T-cell (primary cell): ENCODE data around the gene POLR3C. TPM values are rescaled to one million over a fixed set of nuclear protein-coding genes. Genes with fewer than 3 reads are reported as not detected.

Source experiments
- ATAC-seq, 4 experiments: fragments of 200-7000 bp in 3 of 4; fragments of 150-1000 bp in 1 of 4; cut with Tn5 transposase; replicated peaks in 1 of 4; 1 replicate in 3 of 4; 2 replicates in 1 of 4; pipeline ENCODE4 v1.10.0; 2021; ENCODE audit warnings: moderate library complexity in 3 of 4, mild to moderate bottlenecking in 2 of 4, moderate number of reproducible peaks in 1 of 4
- CTCF ChIA-PET, 2 donors: fragments of 300-600 bp; sonication (Branson Sonifier 250); formaldehyde crosslinking; loops; one replicate each; lab custom pipeline; 2022; ENCODE audit warnings: antibody characterized with exemption in 2 of 2; lab: Charles Lee
- POLR2A ChIA-PET, 2 donors: fragments of 300-600 bp; sonication (Branson Sonifier 250); formaldehyde crosslinking; loops; one replicate each; lab custom pipeline; 2022; ENCODE audit warnings: antibody characterized with exemption in 2 of 2; lab: Charles Lee
- DNase-seq, 35 experiments: peaks; one replicate each; pipeline versions ENCODE4 v3.0.0 to v3.0.0-alpha.2; 2013 to 2023
- H3K27ac ChIP-seq: one replicate; pipeline ENCODE4 v1.5.1; 2013; ENCODE audit warnings: low read length
- H3K27me3 ChIP-seq, 2 experiments: replicated peaks in 1 of 2; 1 replicate in 1 of 2; 2 replicates in 1 of 2; pipeline versions ENCODE4 v1.6.1 to v1.7.0; 2013; ENCODE audit warnings: low read length in 1 of 2, mixed read lengths in 1 of 2; ENCODE audit not compliant: control insufficient read depth in 2 of 2, insufficient read depth in 2 of 2; ENCODE audit errors: extremely low read depth in 1 of 2
- H3K36me3 ChIP-seq, 2 donors: 1 replicate in 1 of 2; 2 replicates in 1 of 2; pipeline versions ENCODE4 v1.6.1 to v1.7.0; 2013; ENCODE audit warnings: low read length in 1 of 2; ENCODE audit not compliant: control insufficient read depth in 2 of 2, insufficient read depth in 1 of 2; ENCODE audit errors: extremely low read depth in 1 of 2
- H3K4me1 ChIP-seq, 2 experiments: 1 replicate in 1 of 2; 2 replicates in 1 of 2; pipeline versions ENCODE4 v1.6.1 to v1.7.0; 2013; ENCODE audit warnings: low read length in 2 of 2, mixed read lengths in 1 of 2; ENCODE audit not compliant: insufficient read depth in 2 of 2, control insufficient read depth in 1 of 2; ENCODE audit errors: extremely low read depth in 1 of 2
- H3K4me3 ChIP-seq, 2 donors: 1 replicate in 1 of 2; 2 replicates in 1 of 2; pipeline versions ENCODE4 v1.5.1 to v1.7.0; 2013; ENCODE audit warnings: mild to moderate bottlenecking in 2 of 2, low read length in 1 of 2, moderate library complexity in 1 of 2; ENCODE audit not compliant: control insufficient read depth in 1 of 2; ENCODE audit errors: extremely low read depth in 1 of 2
- H3K9me3 ChIP-seq: 2 replicates; pipeline ENCODE4 v1.7.0; 2013
- H3K27ac Mint-ChIP-seq, 2 donors: one replicate each; pipeline ENCODE4 v1.8.0; 2020 to 2021; ENCODE audit warnings: mild to moderate bottlenecking in 2 of 2, mixed read lengths in 2 of 2
- H3K27me3 Mint-ChIP-seq, 2 donors: one replicate each; pipeline ENCODE4 v1.8.0; 2021 to 2022; ENCODE audit warnings: mixed read lengths in 2 of 2
- H3K36me3 Mint-ChIP-seq: one replicate; pipeline ENCODE4 v1.8.0; 2021; ENCODE audit warnings: mixed read lengths
- H3K4me1 Mint-ChIP-seq, 3 donors: one replicate each; pipeline ENCODE4 v1.8.0; 2020 to 2022; ENCODE audit warnings: mixed read lengths in 3 of 3, mild to moderate bottlenecking in 1 of 3
- H3K4me3 Mint-ChIP-seq, 3 donors: one replicate each; pipeline ENCODE4 v1.8.0; 2020 to 2022; ENCODE audit warnings: mild to moderate bottlenecking in 3 of 3, mixed read lengths in 3 of 3, moderate library complexity in 3 of 3
- H3K9me3 Mint-ChIP-seq, 3 donors: one replicate each; pipeline ENCODE4 v1.8.0; 2020 to 2022; ENCODE audit warnings: mixed read lengths in 3 of 3
- WGBS: methylation state at CpG from one replicate; pipeline ENCODE4 v1.1.5; 2013; ENCODE audit warnings: missing lambda C conversion rate; ENCODE audit not compliant: insufficient coverage; 5-methylcytosine and 5-hydroxymethylcytosine counted together
- total RNA-seq, 35 experiments: library from RNA in 6 of 35; stranded (reverse) in 6 of 35; fragments of 120-200 nt in 1 of 35; gene quantifications; one replicate each; pipeline versions ENCODE4 v1.2.1 to v1.2.4 and lab custom pipeline; 2013 to 2026

Gene POLR3C
- total RNA-seq, 5 donors from 2014 or later (not counting 1 experiment from before 2014, with no cell fraction given): 24.5 to 42.0 (median 38.2) TPM

GRCh38 chr1:145858238-145858900, 34.4 kb downstream of the POLR3C start:
- peak overlapping the region; percentile 93 to 96 for H3K4me3 ChIP-seq
- Mint-ChIP-seq H3K27ac (peak overlapping the region; percentile 75 to 90), H3K9me3 (no peaks in the 10 kb centered on the region), H3K36me3 (peaks cover 24% of the 10 kb centered on the region), H3K27me3 (no peaks in the 10 kb centered on the region), H3K4me1 (peaks cover 12 to 19% (median 18%) of the 10 kb centered on the region in 3 donors), H3K4me3 (peak overlapping the region; percentile 92 to 96 (median 94))
- H3K27ac ChIP-seq: peak overlapping the region; percentile 63
- ChIA-PET CTCF (interaction anchor here (0.6 to 5.0 kb wide), 14 partner anchors 10 to 121 kb away, joined by 3 to 52 read pairs (median 3); partner anchors contain the start of genes NUDT17 (in 2 of the 2), ANKRD35 (in 1 of the 2) and LIX1L (in 1 of the 2)), POLR2A (interaction anchor here (0.5 to 2.2 kb wide), 8 partner anchors 11 to 193 kb away, joined by 3 to 9 read pairs (median 4); partner anchors contain the start of genes PEX11B (in 2 of the 2), NUDT17 (in 1 of the 2) and RBM8A (in 1 of the 2))
- 2% methylated on average over 19 of the region's 35 CpGs for WGBS
- ATAC-seq (peak; percentile 44 to 68 (median 53)), DNase-seq (peak in 25 of 35 experiments; percentile 13 to 75 (median 54))
- H3K9me3 ChIP-seq: no peaks in the 10 kb centered on the region
- H3K4me1 ChIP-seq: peaks cover 2 to 21% of the 10 kb centered on the region in 2 experiments
- peaks cover 10 to 28% of the 10 kb centered on the region in 2 donors for H3K36me3 ChIP-seq
- H3K27me3 ChIP-seq: no peaks in the 10 kb centered on the region

- H3K27ac Mint-ChIP-seq: peak within 1 kb of the TSS; percentile 84 to 90
- peak; percentile 86 to 89 (median 87) for ATAC-seq
- ChIA-PET POLR2A (interaction anchor here (0.5 to 2.2 kb wide), 9 partner anchors 12 to 193 kb away, joined by 3 to 9 read pairs (median 4); partner anchors contain the start of genes PEX11B (in 2 of the 2), LIX1L (in 1 of the 2), NUDT17 (in 1 of the 2) and RBM8A (in 1 of the 2)), CTCF (interaction anchor here (0.5 to 5.0 kb wide), 18 partner anchors 10 to 152 kb away, joined by 3 to 52 read pairs (median 3); partner anchors contain the start of genes NUDT17 (in 2 of the 2), ANKRD35 (in 1 of the 2) and LIX1L (in 1 of the 2))
- H3K36me3 Mint-ChIP-seq: peaks cover 19% of the 10 kb centered on the region
- H3K27me3 ChIP-seq: no peaks in the 10 kb centered on the region
- H3K9me3 Mint-ChIP-seq: no peaks in the 10 kb centered on the region
- peak within 1 kb of the TSS; percentile 63 for H3K27ac ChIP-seq
- peak within 1 kb of the TSS; percentile 92 to 96 (median 94) for H3K4me3 Mint-ChIP-seq
- 0% methylated on average over 25 of the region's 42 CpGs for WGBS
- H3K36me3 ChIP-seq: peaks cover 10 to 22% of the 10 kb centered on the region in 2 donors
- no peaks in the 10 kb centered on the region for H3K27me3 Mint-ChIP-seq
- peak; percentile 56 to 85 (median 73) for DNase-seq
- H3K4me1 Mint-ChIP-seq: peaks cover 12 to 19% (median 18%) of the 10 kb centered on the region in 3 donors
- H3K4me1 ChIP-seq: peaks cover 2 to 21% of the 10 kb centered on the region in 2 experiments
- H3K9me3 ChIP-seq: no peaks in the 10 kb centered on the region
- peak within 1 kb of the TSS; percentile 93 to 96 for H3K4me3 ChIP-seq
Observed at GRCh38 chr1:145858901-145859490, 35.0 kb downstream of the POLR3C start, which contains the start of gene PIAS3. Gene PIAS3 (minus strand): TSS chr1:145859081. CDS start chr1:145858990, 91 bp downstream.

GRCh38 chr1:145859491-145860023, 35.6 kb downstream of the POLR3C start:
- peak; percentile 61 to 65 (median 65) for ATAC-seq

GRCh38 chr1:145863282-145864018, 39.5 kb downstream of the POLR3C start:
- ChIA-PET CTCF (interaction anchor here in 1 of 2 donors (0.8 kb wide), 2 partner anchors 51 to 54 kb away, joined by 3 read pairs; no protein-coding TSS in a partner anchor), POLR2A (interaction anchor here in 1 of 2 donors (1.2 kb wide), 1 partner anchor 9 kb away, joined by 3 read pairs; no protein-coding TSS in a partner anchor)
- ATAC-seq: no peak
- no peak for DNase-seq
- 96% methylated on average over 4 of the region's 5 CpGs for WGBS
- Histone ChIP-seq H3K4me1 (peaks cover 2 to 9% of the 10 kb centered on the region in 2 experiments), H3K27ac (no peak overlapping the region), H3K27me3 (no peaks in the 10 kb centered on the region), H3K36me3 (no peaks in the 10 kb centered on the region), H3K4me3 (no peak overlapping the region), H3K9me3 (no peaks in the 10 kb centered on the region)
- Mint-ChIP-seq H3K27me3 (peaks cover 0 to 1% of the 10 kb centered on the region in 2 donors), H3K36me3 (no peaks in the 10 kb centered on the region), H3K4me1 (peaks cover under 1 to 5% (median 3%) of the 10 kb centered on the region in 3 donors), H3K27ac (no peak overlapping the region), H3K4me3 (no peak overlapping the region), H3K9me3 (no peaks in the 10 kb centered on the region)

More at GRCh38 chr1:145859491-145860023, 35.6 kb downstream of the POLR3C start:
- peak overlapping the region; percentile 84 to 90 for H3K27ac Mint-ChIP-seq
- WGBS: under 1% methylated on average over 22 of the region's 41 CpGs
- H3K27me3 Mint-ChIP-seq: peaks cover 0 to 1% of the 10 kb centered on the region in 2 donors
- DNase-seq: peak; percentile 24 to 81 (median 60)
- CTCF ChIA-PET: interaction anchor here (0.5 to 5.0 kb wide), 13 partner anchors 11 to 151 kb away, joined by 3 to 52 read pairs (median 4); partner anchors contain the start of genes NUDT17 (in 2 of the 2) and PEX11B (in 1 of the 2)
- Histone ChIP-seq H3K4me1 (peaks cover 2 to 21% of the 10 kb centered on the region in 2 experiments), H3K27me3 (no peaks in the 10 kb centered on the region), H3K36me3 (peaks cover 6 to 16% of the 10 kb centered on the region in 2 donors), H3K4me3 (peak overlapping the region; percentile 93 to 96), H3K27ac (peak overlapping the region; percentile 63), H3K9me3 (no peaks in the 10 kb centered on the region)
- peak overlapping the region; percentile 92 to 96 (median 94) for H3K4me3 Mint-ChIP-seq
- POLR2A ChIA-PET: interaction anchor here (0.5 to 2.2 kb wide), 7 partner anchors 11 to 99 kb away, joined by 3 to 9 read pairs (median 4); partner anchors contain the start of genes LIX1L (in 1 of the 2), NUDT17 (in 1 of the 2), PEX11B (in 1 of the 2) and POLR3C (in 1 of the 2)
- H3K36me3 Mint-ChIP-seq: peaks cover 17% of the 10 kb centered on the region
- no peaks in the 10 kb centered on the region for H3K9me3 Mint-ChIP-seq
- H3K4me1 Mint-ChIP-seq: peaks cover 12 to 19% (median 18%) of the 10 kb centered on the region in 3 donors

GRCh38 chr1:145868232-145868631, 44.2 kb downstream of the POLR3C start:
- DNase-seq: no peak
- Mint-ChIP-seq H3K4me3 (no peak overlapping the region), H3K27ac (no peak overlapping the region), H3K27me3 (peaks cover 0 to 8% of the 10 kb centered on the region in 2 donors), H3K4me1 (peaks cover 15 to 19% (median 18%) of the 10 kb centered on the region in 3 donors), H3K9me3 (no peaks in the 10 kb centered on the region), H3K36me3 (no peaks in the 10 kb centered on the region)
- Histone ChIP-seq H3K27ac (no peak overlapping the region), H3K4me3 (no peak overlapping the region), H3K36me3 (no peaks in the 10 kb centered on the region), H3K27me3 (peaks cover 0 to 12% of the 10 kb centered on the region in 2 experiments), H3K4me1 (peaks cover 0 to 14% of the 10 kb centered on the region in 2 experiments), H3K9me3 (no peaks in the 10 kb centered on the region)
- ChIA-PET POLR2A (no interaction called here), CTCF (interaction anchor here in 1 of 2 donors (0.6 to 1.1 kb wide), 4 partner anchors 10 to 108 kb away, joined by 3 read pairs; partner anchors contain the start of gene NUDT17)
- 80% methylated on average over 1 of the region's 4 CpGs for WGBS
- ATAC-seq: no peak
